DND-41 (cell line): Measurements from ENCODE around the gene CACNB1.

Experiments
- EZH2 ChIP-seq: IDR thresholded peaks from 3 replicates; pipeline ENCODE4 v1.6.1; 2012; ENCODE audit warnings: borderline replicate concordance, low read depth, mild to moderate bottlenecking, moderate library complexity, low read length, inconsistent platforms; ENCODE audit not compliant: severe bottlenecking
- TF ChIP-seq, protein P1 (sequence below): IDR thresholded peaks from 2 replicates; pipeline ENCODE4 v1.5.1; 2012; ENCODE audit warnings: borderline replicate concordance, low read length, moderate library complexity, mild to moderate bottlenecking; ENCODE audit not compliant: poor library complexity, severe bottlenecking; ENCODE audit errors: extremely low read depth

GRCh38 chr17:39222151-39222550, 24.7 kb upstream of the CACNB1 start:
- TF ChIP-seq, protein P1, sequence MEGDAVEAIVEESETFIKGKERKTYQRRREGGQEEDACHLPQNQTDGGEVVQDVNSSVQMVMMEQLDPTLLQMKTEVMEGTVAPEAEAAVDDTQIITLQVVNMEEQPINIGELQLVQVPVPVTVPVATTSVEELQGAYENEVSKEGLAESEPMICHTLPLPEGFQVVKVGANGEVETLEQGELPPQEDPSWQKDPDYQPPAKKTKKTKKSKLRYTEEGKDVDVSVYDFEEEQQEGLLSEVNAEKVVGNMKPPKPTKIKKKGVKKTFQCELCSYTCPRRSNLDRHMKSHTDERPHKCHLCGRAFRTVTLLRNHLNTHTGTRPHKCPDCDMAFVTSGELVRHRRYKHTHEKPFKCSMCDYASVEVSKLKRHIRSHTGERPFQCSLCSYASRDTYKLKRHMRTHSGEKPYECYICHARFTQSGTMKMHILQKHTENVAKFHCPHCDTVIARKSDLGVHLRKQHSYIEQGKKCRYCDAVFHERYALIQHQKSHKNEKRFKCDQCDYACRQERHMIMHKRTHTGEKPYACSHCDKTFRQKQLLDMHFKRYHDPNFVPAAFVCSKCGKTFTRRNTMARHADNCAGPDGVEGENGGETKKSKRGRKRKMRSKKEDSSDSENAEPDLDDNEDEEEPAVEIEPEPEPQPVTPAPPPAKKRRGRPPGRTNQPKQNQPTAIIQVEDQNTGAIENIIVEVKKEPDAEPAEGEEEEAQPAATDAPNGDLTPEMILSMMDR, result no peak
- TF ChIP-seq EZH2, result no peak
